B cell (primary cell): Measurements from ENCODE around the gene HYDIN. TPM values are rescaled to one million over a fixed set of nuclear protein-coding genes. Genes with fewer than 3 reads are reported as not detected.

Experiments used
- ATAC-seq: fragments of 200-7000 bp; cut with Tn5 transposase; one replicate; pipeline ENCODE4 v1.10.0; 2021; ENCODE audit warnings: low read depth, mild to moderate bottlenecking, moderate number of reproducible peaks, moderate library complexity
- CTCF ChIA-PET: fragments of 350-600 bp; sonication (Branson Sonifier 250); formaldehyde crosslinking; loops from one replicate; lab custom pipeline; 2021; ENCODE audit warnings: antibody characterized with exemption, inconsistent platforms; lab: Charles Lee
- POLR2A ChIA-PET: fragments of 350-600 bp; sonication (Branson Sonifier 250); formaldehyde crosslinking; loops from one replicate; lab custom pipeline; 2021; ENCODE audit warnings: antibody characterized with exemption; lab: Charles Lee
- DNase-seq: peaks from one replicate; pipeline ENCODE4 v3.0.0; 2013
- H2AFZ ChIP-seq: 2 replicates; pipeline ENCODE4 v1.6.1; 2012; ENCODE audit warnings: mild to moderate bottlenecking, low read depth, low read length; ENCODE audit not compliant: insufficient read depth, poor library complexity, severe bottlenecking
- H3K27ac ChIP-seq, 2 donors: 1 replicate in 1 of 2; 2 replicates in 1 of 2; pipeline ENCODE4 v1.5.1; 2012 to 2013; ENCODE audit warnings: low read length in 2 of 2, mild to moderate bottlenecking in 2 of 2, moderate library complexity in 1 of 2
- H3K27me3 ChIP-seq, 4 experiments: fragments of 200-600 bp in 1 of 4; sonication (generic) in 1 of 4; replicated peaks in 1 of 4; 1 replicate in 2 of 4; 2 replicates in 2 of 4; pipeline versions ENCODE4 v1.6.1 to v1.7.0; 2013 to 2016; ENCODE audit warnings: low read length in 3 of 4, mild to moderate bottlenecking in 2 of 4, mixed read lengths in 1 of 4, moderate library complexity in 1 of 4; ENCODE audit not compliant: insufficient read depth in 4 of 4, control insufficient read depth in 3 of 4; ENCODE audit errors: control extremely low read depth in 1 of 4
- H3K36me3 ChIP-seq, 2 experiments: replicated peaks in 1 of 2; 1 replicate in 1 of 2; 2 replicates in 1 of 2; pipeline versions ENCODE4 v1.6.1 to v1.7.1; 2013; ENCODE audit warnings: low read length in 1 of 2; ENCODE audit not compliant: insufficient read depth in 2 of 2, control insufficient read depth in 1 of 2; ENCODE audit errors: control extremely low read depth in 1 of 2, extremely low read depth in 1 of 2
- H3K4me1 ChIP-seq, 2 donors: fragments of 200-600 bp in 1 of 2; sonication (generic) in 1 of 2; 1 replicate in 1 of 2; 2 replicates in 1 of 2; pipeline versions ENCODE4 v1.5.1 to v1.6.1; 2013 to 2017; ENCODE audit warnings: low read length in 2 of 2; ENCODE audit not compliant: control insufficient read depth in 2 of 2, insufficient read depth in 2 of 2
- H3K4me2 ChIP-seq: replicated peaks from 2 replicates; pipeline ENCODE3; 2012; ENCODE audit warnings: mild to moderate bottlenecking, low read depth, low read length; ENCODE audit not compliant: poor library complexity, severe bottlenecking
- H3K4me3 ChIP-seq, 5 experiments: fragments of 200-600 bp in 1 of 5; sonication (generic) in 1 of 5; 1 replicate in 3 of 5; 2 replicates in 2 of 5; pipeline versions ENCODE4 v1.5.1 to v1.7.0; 2011 to 2016; ENCODE audit warnings: low read length in 4 of 5, mild to moderate bottlenecking in 4 of 5, low read depth in 2 of 5, control low read depth in 1 of 5, moderate library complexity in 1 of 5; ENCODE audit not compliant: insufficient read depth in 1 of 5; ENCODE audit errors: control extremely low read depth in 1 of 5, extremely low read depth in 1 of 5
- H3K79me2 ChIP-seq: fragments of 200-600 bp; sonication (generic); one replicate; pipeline ENCODE4 v1.6.0; 2016; ENCODE audit warnings: low read length; ENCODE audit not compliant: control insufficient read depth, insufficient read depth
- H3K9ac ChIP-seq: fragments of 200-600 bp; sonication (generic); 2 replicates; pipeline ENCODE4 v1.6.1; 2017; ENCODE audit warnings: mild to moderate bottlenecking, low read length, moderate library complexity
- H3K9me3 ChIP-seq, 3 donors: one replicate each; pipeline versions ENCODE4 v1.6.1 to v1.7.1; 2013; ENCODE audit warnings: low read length in 2 of 3; ENCODE audit not compliant: control insufficient read depth in 2 of 3, insufficient read depth in 1 of 3; ENCODE audit errors: control extremely low read depth in 1 of 3
- H4K20me1 ChIP-seq: 2 replicates; pipeline ENCODE4 v1.6.0; 2012; ENCODE audit warnings: mild to moderate bottlenecking, low read length; ENCODE audit not compliant: insufficient read depth, control insufficient read depth, poor library complexity, severe bottlenecking
- H3K27ac Mint-ChIP-seq: one replicate; pipeline ENCODE4 v1.8.0; 2021; ENCODE audit warnings: mixed read lengths
- H3K27me3 Mint-ChIP-seq: one replicate; pipeline ENCODE4 v1.8.0; 2021; ENCODE audit warnings: mixed read lengths
- H3K4me1 Mint-ChIP-seq: one replicate; pipeline ENCODE4 v1.8.0; 2021; ENCODE audit warnings: mixed read lengths
- H3K4me3 Mint-ChIP-seq: one replicate; pipeline ENCODE4 v1.8.0; 2021; ENCODE audit warnings: mixed read lengths
- H3K9me3 Mint-ChIP-seq: one replicate; pipeline ENCODE4 v1.8.0; 2022; ENCODE audit warnings: mixed read lengths; ENCODE audit not compliant: insufficient read depth
- CTCF ChIP-seq: fragments of 200-600 bp; IDR thresholded peaks from one replicate; pipeline ENCODE4 v1.8.0; 2022; ENCODE audit warnings: antibody characterized with exemption, mild to moderate bottlenecking
- EZH2 ChIP-seq: IDR thresholded peaks from 2 replicates; pipeline ENCODE4 v1.6.1; 2012; ENCODE audit warnings: borderline replicate concordance, low read depth, mild to moderate bottlenecking, moderate library complexity, low read length; ENCODE audit not compliant: insufficient read depth, poor library complexity, severe bottlenecking
- WGBS: methylation state at CpG from one replicate; pipeline ENCODE4 v1.1.5; 2013; ENCODE audit warnings: missing lambda C conversion rate; ENCODE audit not compliant: insufficient coverage; 5-methylcytosine and 5-hydroxymethylcytosine counted together
- intact Hi-C: fragments of 100-400 bp; cut with micrococcal nuclease; formaldehyde crosslinking; loops from one replicate; pipeline ENCODE4 v1.10.0; 2022
- polyA plus RNA-seq: library from polyadenylated mRNA; depleted of rRNA; stranded (reverse); fragments of >200 nt; gene quantifications from 2 replicates; pipeline ENCODE4 v1.2.3, GENCODE V29; 2012
- total RNA-seq, 2 donors: library from RNA; stranded (reverse); fragments of 120-200 nt in 1 of 2; gene quantifications; 1 replicate in 1 of 2; 2 replicates in 1 of 2; pipeline versions ENCODE4 v1.2.3 to v1.2.4, GENCODE V29; 2013 to 2022

Gene HYDIN
- total and polyA plus RNA-seq, 2 donors (not counting 1 experiment from before 2014, with no cell fraction given): 0.10 TPM; not detected in 1

GRCh38 chr16:71188956-71189712 is 41.4 kb downstream of the HYDIN start:
- Histone ChIP-seq H3K27ac (no peak overlapping the region), H2AFZ (no peak overlapping the region), H3K27me3 (peaks cover 0 to 3% (median 0%) of the 10 kb centered on the region in 4 experiments), H3K4me3 (no peak overlapping the region), H3K9me3 (no peaks in the 10 kb centered on the region), H3K36me3 (no peaks in the 10 kb centered on the region), H4K20me1 (no peaks in the 10 kb centered on the region), H3K9ac (no peak overlapping the region), H3K4me2 (no peak overlapping the region), H3K79me2 (no peaks in the 10 kb centered on the region), H3K4me1 (no peaks in the 10 kb centered on the region)
- TF ChIP-seq EZH2 (no peak), CTCF (no peak)
- Mint-ChIP-seq H3K9me3 (no peaks in the 10 kb centered on the region), H3K4me3 (no peak overlapping the region), H3K27ac (no peak overlapping the region), H3K4me1 (no peaks in the 10 kb centered on the region), H3K27me3 (peaks cover 4% of the 10 kb centered on the region)
- CTCF ChIA-PET: no interaction called here
- ATAC-seq (no peak), DNase-seq (no peak)
- WGBS: 98% methylated on average over 6 of the region's 9 CpGs
- intact Hi-C loops: no loop called here
- POLR2A ChIA-PET: no interaction called here

- H2AFZ ChIP-seq: no peak overlapping the region
- CTCF ChIA-PET: interaction anchor here (1.1 kb wide), 1 partner anchor 227 kb away, joined by 3 read pairs; no protein-coding TSS in a partner anchor
- H3K4me1 Mint-ChIP-seq: no peaks in the 10 kb centered on the region
- no peak overlapping the region for H3K27ac ChIP-seq
- no peaks in the 10 kb centered on the region for H3K79me2 ChIP-seq
- no peak for TF ChIP-seq EZH2
- TF ChIP-seq CTCF: no peak
- peaks cover 0 to 3% (median 0%) of the 10 kb centered on the region in 4 experiments for H3K27me3 ChIP-seq
- ATAC-seq (no peak), DNase-seq (no peak)
- no peak overlapping the region for H3K4me2 ChIP-seq
- no peaks in the 10 kb centered on the region for H3K4me1 ChIP-seq
- no peaks in the 10 kb centered on the region for H4K20me1 ChIP-seq
- intact Hi-C loops: no loop called here
- POLR2A ChIA-PET: no interaction called here
- H3K4me3 Mint-ChIP-seq: no peak overlapping the region
- H3K36me3 ChIP-seq: no peaks in the 10 kb centered on the region
- H3K9ac ChIP-seq: no peak overlapping the region
- H3K9me3 Mint-ChIP-seq: peaks cover 3% of the 10 kb centered on the region
- H3K9me3 ChIP-seq: no peaks in the 10 kb centered on the region
- H3K4me3 ChIP-seq: no peak overlapping the region
- no CpG with 5 or more reads among the region's 1 CpG for WGBS
- no peak overlapping the region for H3K27ac Mint-ChIP-seq
- peaks cover 16% of the 10 kb centered on the region for H3K27me3 Mint-ChIP-seq
These were observed 45.2 kb downstream of the HYDIN start for GRCh38 chr16:71185347-71185746.
